ENCODE results near the gene FLCN.

DNA sequence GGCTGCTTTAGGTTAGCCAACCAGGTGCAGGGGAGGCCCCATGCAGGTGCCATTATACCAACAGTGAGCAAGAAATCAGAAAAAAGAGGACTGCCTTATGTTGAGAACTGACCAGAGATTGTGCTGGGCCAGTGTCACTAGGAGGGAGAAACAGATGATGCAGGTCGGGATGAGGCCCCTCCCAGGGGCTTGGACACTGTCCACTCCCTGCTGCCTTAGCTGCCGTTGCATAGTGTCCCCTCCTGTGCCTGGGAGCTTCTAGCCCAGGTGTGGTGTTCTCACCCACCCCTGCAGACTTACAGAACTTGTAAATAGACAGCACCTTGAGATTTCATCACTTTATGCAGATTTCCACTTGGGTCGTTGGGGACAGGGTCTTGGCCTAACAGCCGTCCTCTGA is 67.6 kb downstream of the FLCN start:
- no peak for TF ChIP-seq TAF1 (conservative IDR thresholded peaks at IDR 0.05)
- TF ChIP-seq, protein P1, sequence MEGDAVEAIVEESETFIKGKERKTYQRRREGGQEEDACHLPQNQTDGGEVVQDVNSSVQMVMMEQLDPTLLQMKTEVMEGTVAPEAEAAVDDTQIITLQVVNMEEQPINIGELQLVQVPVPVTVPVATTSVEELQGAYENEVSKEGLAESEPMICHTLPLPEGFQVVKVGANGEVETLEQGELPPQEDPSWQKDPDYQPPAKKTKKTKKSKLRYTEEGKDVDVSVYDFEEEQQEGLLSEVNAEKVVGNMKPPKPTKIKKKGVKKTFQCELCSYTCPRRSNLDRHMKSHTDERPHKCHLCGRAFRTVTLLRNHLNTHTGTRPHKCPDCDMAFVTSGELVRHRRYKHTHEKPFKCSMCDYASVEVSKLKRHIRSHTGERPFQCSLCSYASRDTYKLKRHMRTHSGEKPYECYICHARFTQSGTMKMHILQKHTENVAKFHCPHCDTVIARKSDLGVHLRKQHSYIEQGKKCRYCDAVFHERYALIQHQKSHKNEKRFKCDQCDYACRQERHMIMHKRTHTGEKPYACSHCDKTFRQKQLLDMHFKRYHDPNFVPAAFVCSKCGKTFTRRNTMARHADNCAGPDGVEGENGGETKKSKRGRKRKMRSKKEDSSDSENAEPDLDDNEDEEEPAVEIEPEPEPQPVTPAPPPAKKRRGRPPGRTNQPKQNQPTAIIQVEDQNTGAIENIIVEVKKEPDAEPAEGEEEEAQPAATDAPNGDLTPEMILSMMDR (IDR thresholded peaks at IDR 0.05; ENCODE audit: low read depth, low read length, missing input control) = no peak
- TF ChIP-seq SP1 (IDR thresholded peaks at IDR 0.05) = no peak
- TF ChIP-seq, protein P2, sequence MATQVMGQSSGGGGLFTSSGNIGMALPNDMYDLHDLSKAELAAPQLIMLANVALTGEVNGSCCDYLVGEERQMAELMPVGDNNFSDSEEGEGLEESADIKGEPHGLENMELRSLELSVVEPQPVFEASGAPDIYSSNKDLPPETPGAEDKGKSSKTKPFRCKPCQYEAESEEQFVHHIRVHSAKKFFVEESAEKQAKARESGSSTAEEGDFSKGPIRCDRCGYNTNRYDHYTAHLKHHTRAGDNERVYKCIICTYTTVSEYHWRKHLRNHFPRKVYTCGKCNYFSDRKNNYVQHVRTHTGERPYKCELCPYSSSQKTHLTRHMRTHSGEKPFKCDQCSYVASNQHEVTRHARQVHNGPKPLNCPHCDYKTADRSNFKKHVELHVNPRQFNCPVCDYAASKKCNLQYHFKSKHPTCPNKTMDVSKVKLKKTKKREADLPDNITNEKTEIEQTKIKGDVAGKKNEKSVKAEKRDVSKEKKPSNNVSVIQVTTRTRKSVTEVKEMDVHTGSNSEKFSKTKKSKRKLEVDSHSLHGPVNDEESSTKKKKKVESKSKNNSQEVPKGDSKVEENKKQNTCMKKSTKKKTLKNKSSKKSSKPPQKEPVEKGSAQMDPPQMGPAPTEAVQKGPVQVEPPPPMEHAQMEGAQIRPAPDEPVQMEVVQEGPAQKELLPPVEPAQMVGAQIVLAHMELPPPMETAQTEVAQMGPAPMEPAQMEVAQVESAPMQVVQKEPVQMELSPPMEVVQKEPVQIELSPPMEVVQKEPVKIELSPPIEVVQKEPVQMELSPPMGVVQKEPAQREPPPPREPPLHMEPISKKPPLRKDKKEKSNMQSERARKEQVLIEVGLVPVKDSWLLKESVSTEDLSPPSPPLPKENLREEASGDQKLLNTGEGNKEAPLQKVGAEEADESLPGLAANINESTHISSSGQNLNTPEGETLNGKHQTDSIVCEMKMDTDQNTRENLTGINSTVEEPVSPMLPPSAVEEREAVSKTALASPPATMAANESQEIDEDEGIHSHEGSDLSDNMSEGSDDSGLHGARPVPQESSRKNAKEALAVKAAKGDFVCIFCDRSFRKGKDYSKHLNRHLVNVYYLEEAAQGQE (IDR thresholded peaks at IDR 0.05) = no peak
- TF ChIP-seq, protein P3, sequence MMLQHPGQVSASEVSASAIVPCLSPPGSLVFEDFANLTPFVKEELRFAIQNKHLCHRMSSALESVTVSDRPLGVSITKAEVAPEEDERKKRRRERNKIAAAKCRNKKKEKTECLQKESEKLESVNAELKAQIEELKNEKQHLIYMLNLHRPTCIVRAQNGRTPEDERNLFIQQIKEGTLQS (IDR thresholded peaks at IDR 0.05) = no peak
- TF ChIP-seq HNF4G (IDR thresholded peaks at IDR 0.05) = no peak
- TF ChIP-seq, protein P4, sequence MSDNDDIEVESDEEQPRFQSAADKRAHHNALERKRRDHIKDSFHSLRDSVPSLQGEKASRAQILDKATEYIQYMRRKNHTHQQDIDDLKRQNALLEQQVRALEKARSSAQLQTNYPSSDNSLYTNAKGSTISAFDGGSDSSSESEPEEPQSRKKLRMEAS (IDR thresholded peaks at IDR 0.05) = no peak
- TF ChIP-seq EGR1 (IDR thresholded peaks at IDR 0.05; ENCODE audit: low read depth in 2 of 2) = no peak
- TF ChIP-seq, protein P5, sequence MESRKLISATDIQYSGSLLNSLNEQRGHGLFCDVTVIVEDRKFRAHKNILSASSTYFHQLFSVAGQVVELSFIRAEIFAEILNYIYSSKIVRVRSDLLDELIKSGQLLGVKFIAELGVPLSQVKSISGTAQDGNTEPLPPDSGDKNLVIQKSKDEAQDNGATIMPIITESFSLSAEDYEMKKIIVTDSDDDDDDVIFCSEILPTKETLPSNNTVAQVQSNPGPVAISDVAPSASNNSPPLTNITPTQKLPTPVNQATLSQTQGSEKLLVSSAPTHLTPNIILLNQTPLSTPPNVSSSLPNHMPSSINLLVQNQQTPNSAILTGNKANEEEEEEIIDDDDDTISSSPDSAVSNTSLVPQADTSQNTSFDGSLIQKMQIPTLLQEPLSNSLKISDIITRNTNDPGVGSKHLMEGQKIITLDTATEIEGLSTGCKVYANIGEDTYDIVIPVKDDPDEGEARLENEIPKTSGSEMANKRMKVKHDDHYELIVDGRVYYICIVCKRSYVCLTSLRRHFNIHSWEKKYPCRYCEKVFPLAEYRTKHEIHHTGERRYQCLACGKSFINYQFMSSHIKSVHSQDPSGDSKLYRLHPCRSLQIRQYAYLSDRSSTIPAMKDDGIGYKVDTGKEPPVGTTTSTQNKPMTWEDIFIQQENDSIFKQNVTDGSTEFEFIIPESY (IDR thresholded peaks at IDR 0.05) = no peak
- TF ChIP-seq JUND (IDR thresholded peaks at IDR 0.05) = no peak
- no peak for TF ChIP-seq HNF4A (conservative IDR thresholded peaks at IDR 0.05)
- TF ChIP-seq FOXA2 (IDR thresholded peaks at IDR 0.05) = no peak
- TF ChIP-seq GABPA (IDR thresholded peaks at IDR 0.05 in 1 of 2, conservative IDR thresholded peaks at IDR 0.05 in 1 of 2) = no peak
- no peak for TF ChIP-seq FOXA1 (IDR thresholded peaks at IDR 0.05)
